HepG2 (cell line): ENCODE results near the gene NLGN2. TPM values are rescaled to one million over a fixed set of nuclear protein-coding genes. Genes with fewer than 3 reads are reported as not detected.

Experiments used
- FOXO1 ChIP-seq: sonication (generic); formaldehyde crosslinking; IDR thresholded peaks from 2 replicates; pipeline ENCODE4 v1.4.0; 2020; ENCODE audit warnings: missing genetic modification reagents
- HNRNPK ChIP-seq: fragments of 200-400 bp; formaldehyde crosslinking; IDR thresholded peaks from 2 replicates; pipeline ENCODE4 v1.6.1; 2018; ENCODE audit warnings: low read length, low read depth, moderate library complexity, mild to moderate bottlenecking; ENCODE audit not compliant: poor library complexity, severe bottlenecking
- NR1H2 ChIP-seq: sonication (generic); formaldehyde crosslinking; IDR thresholded peaks from 2 replicates; pipeline ENCODE4 v1.8.1; 2022; ENCODE audit warnings: low read depth, missing genetic modification reagents, borderline replicate concordance
- RBM22 ChIP-seq: fragments of 200-400 bp; formaldehyde crosslinking; optimal IDR thresholded peaks from 2 replicates; pipeline ENCODE3; 2017; ENCODE audit warnings: mild to moderate bottlenecking, low read length, moderate library complexity
- SAP130 ChIP-seq: IDR thresholded peaks from 2 replicates; pipeline ENCODE4 v1.6.1; 2016; ENCODE audit warnings: low read depth
- SNAI1 ChIP-seq: sonication (generic); formaldehyde crosslinking; IDR thresholded peaks from 2 replicates; pipeline ENCODE4 v1.5.0; 2020; ENCODE audit warnings: mild to moderate bottlenecking, missing genetic modification reagents, borderline replicate concordance
- TGIF2 ChIP-seq: IDR thresholded peaks from 2 replicates; pipeline ENCODE4 v1.6.1; 2016; ENCODE audit warnings: control low read depth, missing compliant biosample characterization
- YEATS4 ChIP-seq: sonication (generic); formaldehyde crosslinking; IDR thresholded peaks from 2 replicates; pipeline ENCODE4 v1.4.0; 2020; ENCODE audit warnings: missing genetic modification reagents, borderline replicate concordance
- ZFX ChIP-seq: sonication (generic); formaldehyde crosslinking; IDR thresholded peaks from 2 replicates; pipeline ENCODE4 v1.4.0; 2020; ENCODE audit warnings: mild to moderate bottlenecking, low read depth, missing genetic modification reagents, moderate library complexity
- ZNF180 ChIP-seq: sonication (generic); formaldehyde crosslinking; IDR thresholded peaks from 2 replicates; pipeline ENCODE4 v1.4.0; 2020; ENCODE audit warnings: low read depth, missing genetic modification reagents, borderline replicate concordance
- ZNF24 ChIP-seq: fragments of 450-650 bp; IDR thresholded peaks from 2 replicates; pipeline ENCODE4 v1.6.1; 2017; ENCODE audit warnings: antibody characterized with exemption, mild to moderate bottlenecking
- ZNF484 ChIP-seq: sonication (generic); formaldehyde crosslinking; IDR thresholded peaks from 2 replicates; pipeline ENCODE4 v1.5.1; 2020; ENCODE audit warnings: mild to moderate bottlenecking, low read depth, missing genetic modification reagents, borderline replicate concordance
- ZNF703 ChIP-seq: sonication (generic); formaldehyde crosslinking; IDR thresholded peaks from 2 replicates; pipeline ENCODE4 v1.5.1; 2020; ENCODE audit warnings: missing genetic modification reagents, mild to moderate bottlenecking, moderate library complexity, borderline replicate concordance
- ZSCAN9 ChIP-seq: IDR thresholded peaks from 2 replicates; pipeline ENCODE4 v1.6.1; 2016; ENCODE audit warnings: borderline replicate concordance
- polyA plus RNA-seq, 8 experiments: library from polyadenylated mRNA; depleted of rRNA in 3 of 8; stranded (reverse) in 7 of 8; unstranded in 1 of 8; fragments of >200 nt; fragmentation: Illumina TruSeq in 4 of 8; extraction: Trizol in 4 of 8; gene quantifications; 2 replicates each; pipeline versions ENCODE4 v1.2.1 to v1.2.3, GENCODE V29; 2011 to 2016; ENCODE audit warnings: low read depth in 4 of 8, missing spikeins in 1 of 8, mixed read lengths in 1 of 8; ENCODE audit not compliant: insufficient read depth in 1 of 8
- total RNA-seq, 5 experiments: library from RNA; depleted of rRNA; stranded (reverse); fragments of >200 nt; fragmentation: Illumina TruSeq; extraction: Trizol; gene quantifications; 2 replicates each; pipeline ENCODE4 v1.2.3, GENCODE V29; 2016; ENCODE audit warnings: low read depth in 1 of 5
- TF ChIP-seq, protein P1 (sequence below): sonication (generic); formaldehyde crosslinking; IDR thresholded peaks from 2 replicates; pipeline ENCODE4 v1.9.0; 2022; ENCODE audit warnings: missing genetic modification reagents, mild to moderate bottlenecking, borderline replicate concordance
- TF ChIP-seq, protein P2 (sequence below): sonication (generic); formaldehyde crosslinking; IDR thresholded peaks from 2 replicates; pipeline ENCODE4 v1.4.0; 2020; ENCODE audit warnings: missing genetic modification reagents, borderline replicate concordance
- TF ChIP-seq, protein P3 (sequence below): fragments of 450-650 bp; IDR thresholded peaks from 2 replicates; pipeline ENCODE4 v1.6.1; 2017; ENCODE audit warnings: mild to moderate bottlenecking
- TF ChIP-seq, protein P4 (sequence below): sonication (generic); formaldehyde crosslinking; IDR thresholded peaks from 2 replicates; pipeline ENCODE4 v1.4.0; 2020; ENCODE audit warnings: mild to moderate bottlenecking, missing genetic modification reagents
- TF ChIP-seq, protein P5 (sequence below): conservative IDR thresholded peaks from 2 replicates; pipeline ENCODE4 v1.6.1; 2018; ENCODE audit warnings: missing genetic modification reagents

NLGN2 gene
- total and polyA plus RNA-seq, 2 of the 13 experiments (the other 11 are each of a cell fraction or from before 2014, with no cell fraction given): 1.9 to 11.0 TPM

DNA sequence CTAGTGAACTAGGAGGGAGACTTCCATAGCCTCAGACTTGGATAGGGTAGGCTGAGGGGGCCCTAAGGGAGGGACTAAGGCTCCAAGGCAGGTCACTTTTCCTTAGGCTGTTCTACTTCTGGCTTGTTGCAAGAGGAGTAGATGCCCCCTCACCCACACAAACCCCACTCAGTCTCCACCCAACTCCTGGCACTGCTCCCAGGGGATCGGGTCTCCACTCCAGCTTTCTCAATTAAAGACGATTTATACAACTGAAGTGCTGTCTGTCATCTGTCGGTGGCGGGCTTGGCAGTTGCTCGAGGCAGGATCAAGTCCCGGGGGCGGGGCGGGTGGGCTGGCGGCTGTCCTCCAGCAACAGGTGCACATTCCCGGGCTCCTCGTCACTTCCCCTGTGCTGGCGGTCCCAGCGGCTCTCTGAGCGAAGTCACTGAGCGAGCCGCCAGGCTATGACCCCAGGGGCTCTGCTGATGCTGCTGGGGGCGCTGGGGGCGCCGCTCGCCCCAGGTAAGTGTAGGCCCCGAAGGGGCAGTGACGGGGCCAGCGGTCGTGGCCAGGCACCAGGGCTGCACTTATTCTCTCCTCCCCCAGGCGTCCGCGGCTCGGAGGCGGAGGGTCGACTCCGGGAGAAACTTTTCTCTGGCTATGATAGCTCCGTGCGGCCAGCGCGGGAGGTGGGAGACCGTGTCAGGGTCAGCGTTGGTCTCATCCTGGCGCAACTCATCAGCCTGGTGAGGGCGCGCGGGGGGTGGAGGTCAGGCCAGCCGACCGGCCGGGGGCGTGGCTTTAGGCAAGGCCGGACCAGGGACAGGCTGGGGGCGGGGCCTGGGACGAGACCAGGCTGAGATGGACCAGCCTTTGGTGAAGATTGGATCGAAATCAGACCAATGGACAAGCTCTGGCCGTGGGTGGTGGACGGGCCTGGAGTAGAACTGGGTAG, 37.3 kb downstream of the NLGN2 start, which contains the start of gene CHRNB1 (continued):
- TF ChIP-seq, protein P1, sequence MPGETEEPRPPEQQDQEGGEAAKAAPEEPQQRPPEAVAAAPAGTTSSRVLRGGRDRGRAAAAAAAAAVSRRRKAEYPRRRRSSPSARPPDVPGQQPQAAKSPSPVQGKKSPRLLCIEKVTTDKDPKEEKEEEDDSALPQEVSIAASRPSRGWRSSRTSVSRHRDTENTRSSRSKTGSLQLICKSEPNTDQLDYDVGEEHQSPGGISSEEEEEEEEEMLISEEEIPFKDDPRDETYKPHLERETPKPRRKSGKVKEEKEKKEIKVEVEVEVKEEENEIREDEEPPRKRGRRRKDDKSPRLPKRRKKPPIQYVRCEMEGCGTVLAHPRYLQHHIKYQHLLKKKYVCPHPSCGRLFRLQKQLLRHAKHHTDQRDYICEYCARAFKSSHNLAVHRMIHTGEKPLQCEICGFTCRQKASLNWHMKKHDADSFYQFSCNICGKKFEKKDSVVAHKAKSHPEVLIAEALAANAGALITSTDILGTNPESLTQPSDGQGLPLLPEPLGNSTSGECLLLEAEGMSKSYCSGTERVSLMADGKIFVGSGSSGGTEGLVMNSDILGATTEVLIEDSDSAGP: peak; percentile 85; the same call in 1 of the 2 replicates
- TF ChIP-seq, protein P2, sequence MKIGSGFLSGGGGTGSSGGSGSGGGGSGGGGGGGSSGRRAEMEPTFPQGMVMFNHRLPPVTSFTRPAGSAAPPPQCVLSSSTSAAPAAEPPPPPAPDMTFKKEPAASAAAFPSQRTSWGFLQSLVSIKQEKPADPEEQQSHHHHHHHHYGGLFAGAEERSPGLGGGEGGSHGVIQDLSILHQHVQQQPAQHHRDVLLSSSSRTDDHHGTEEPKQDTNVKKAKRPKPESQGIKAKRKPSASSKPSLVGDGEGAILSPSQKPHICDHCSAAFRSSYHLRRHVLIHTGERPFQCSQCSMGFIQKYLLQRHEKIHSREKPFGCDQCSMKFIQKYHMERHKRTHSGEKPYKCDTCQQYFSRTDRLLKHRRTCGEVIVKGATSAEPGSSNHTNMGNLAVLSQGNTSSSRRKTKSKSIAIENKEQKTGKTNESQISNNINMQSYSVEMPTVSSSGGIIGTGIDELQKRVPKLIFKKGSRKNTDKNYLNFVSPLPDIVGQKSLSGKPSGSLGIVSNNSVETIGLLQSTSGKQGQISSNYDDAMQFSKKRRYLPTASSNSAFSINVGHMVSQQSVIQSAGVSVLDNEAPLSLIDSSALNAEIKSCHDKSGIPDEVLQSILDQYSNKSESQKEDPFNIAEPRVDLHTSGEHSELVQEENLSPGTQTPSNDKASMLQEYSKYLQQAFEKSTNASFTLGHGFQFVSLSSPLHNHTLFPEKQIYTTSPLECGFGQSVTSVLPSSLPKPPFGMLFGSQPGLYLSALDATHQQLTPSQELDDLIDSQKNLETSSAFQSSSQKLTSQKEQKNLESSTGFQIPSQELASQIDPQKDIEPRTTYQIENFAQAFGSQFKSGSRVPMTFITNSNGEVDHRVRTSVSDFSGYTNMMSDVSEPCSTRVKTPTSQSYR (CRISPR knock-in tag): peak; percentile 70
- TF ChIP-seq ZNF703 (CRISPR knock-in tag) (peak; percentile 64; the same call in 1 of the 2 replicates), NR1H2 (CRISPR knock-in tag) (no peak), ZFX (CRISPR knock-in tag) (peak; percentile 87), YEATS4 (CRISPR knock-in tag) (no peak), ZNF484 (peak; percentile 21; the same call in 1 of the 2 replicates), SNAI1 (CRISPR knock-in tag) (peak; percentile 93; the same call in 1 of the 2 replicates), FOXO1 (CRISPR knock-in tag) (no peak), ZSCAN9 (peak; percentile 75; the same call in 1 of the 2 replicates), SAP130 (CRISPR knock-in tag) (peak; percentile 87), ZNF24 (no peak), TGIF2 (CRISPR knock-in tag) (no peak), HNRNPK (peak; percentile 16), RBM22 (no peak), ZNF180 (CRISPR knock-in tag) (no peak)
- TF ChIP-seq, protein P3, sequence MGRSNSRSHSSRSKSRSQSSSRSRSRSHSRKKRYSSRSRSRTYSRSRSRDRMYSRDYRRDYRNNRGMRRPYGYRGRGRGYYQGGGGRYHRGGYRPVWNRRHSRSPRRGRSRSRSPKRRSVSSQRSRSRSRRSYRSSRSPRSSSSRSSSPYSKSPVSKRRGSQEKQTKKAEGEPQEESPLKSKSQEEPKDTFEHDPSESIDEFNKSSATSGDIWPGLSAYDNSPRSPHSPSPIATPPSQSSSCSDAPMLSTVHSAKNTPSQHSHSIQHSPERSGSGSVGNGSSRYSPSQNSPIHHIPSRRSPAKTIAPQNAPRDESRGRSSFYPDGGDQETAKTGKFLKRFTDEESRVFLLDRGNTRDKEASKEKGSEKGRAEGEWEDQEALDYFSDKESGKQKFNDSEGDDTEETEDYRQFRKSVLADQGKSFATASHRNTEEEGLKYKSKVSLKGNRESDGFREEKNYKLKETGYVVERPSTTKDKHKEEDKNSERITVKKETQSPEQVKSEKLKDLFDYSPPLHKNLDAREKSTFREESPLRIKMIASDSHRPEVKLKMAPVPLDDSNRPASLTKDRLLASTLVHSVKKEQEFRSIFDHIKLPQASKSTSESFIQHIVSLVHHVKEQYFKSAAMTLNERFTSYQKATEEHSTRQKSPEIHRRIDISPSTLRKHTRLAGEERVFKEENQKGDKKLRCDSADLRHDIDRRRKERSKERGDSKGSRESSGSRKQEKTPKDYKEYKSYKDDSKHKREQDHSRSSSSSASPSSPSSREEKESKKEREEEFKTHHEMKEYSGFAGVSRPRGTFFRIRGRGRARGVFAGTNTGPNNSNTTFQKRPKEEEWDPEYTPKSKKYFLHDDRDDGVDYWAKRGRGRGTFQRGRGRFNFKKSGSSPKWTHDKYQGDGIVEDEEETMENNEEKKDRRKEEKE: no peak
- TF ChIP-seq, protein P4, sequence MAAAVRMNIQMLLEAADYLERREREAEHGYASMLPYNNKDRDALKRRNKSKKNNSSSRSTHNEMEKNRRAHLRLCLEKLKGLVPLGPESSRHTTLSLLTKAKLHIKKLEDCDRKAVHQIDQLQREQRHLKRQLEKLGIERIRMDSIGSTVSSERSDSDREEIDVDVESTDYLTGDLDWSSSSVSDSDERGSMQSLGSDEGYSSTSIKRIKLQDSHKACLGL (CRISPR knock-in tag): no peak; the same call in 1 of the 2 replicates
- TF ChIP-seq, protein P5, sequence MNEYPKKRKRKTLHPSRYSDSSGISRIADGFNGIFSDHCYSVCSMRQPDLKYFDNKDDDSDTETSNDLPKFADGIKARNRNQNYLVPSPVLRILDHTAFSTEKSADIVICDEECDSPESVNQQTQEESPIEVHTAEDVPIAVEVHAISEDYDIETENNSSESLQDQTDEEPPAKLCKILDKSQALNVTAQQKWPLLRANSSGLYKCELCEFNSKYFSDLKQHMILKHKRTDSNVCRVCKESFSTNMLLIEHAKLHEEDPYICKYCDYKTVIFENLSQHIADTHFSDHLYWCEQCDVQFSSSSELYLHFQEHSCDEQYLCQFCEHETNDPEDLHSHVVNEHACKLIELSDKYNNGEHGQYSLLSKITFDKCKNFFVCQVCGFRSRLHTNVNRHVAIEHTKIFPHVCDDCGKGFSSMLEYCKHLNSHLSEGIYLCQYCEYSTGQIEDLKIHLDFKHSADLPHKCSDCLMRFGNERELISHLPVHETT (CRISPR knock-in tag): no peak
